ENCODE results near the gene NTNG1.

DNA sequence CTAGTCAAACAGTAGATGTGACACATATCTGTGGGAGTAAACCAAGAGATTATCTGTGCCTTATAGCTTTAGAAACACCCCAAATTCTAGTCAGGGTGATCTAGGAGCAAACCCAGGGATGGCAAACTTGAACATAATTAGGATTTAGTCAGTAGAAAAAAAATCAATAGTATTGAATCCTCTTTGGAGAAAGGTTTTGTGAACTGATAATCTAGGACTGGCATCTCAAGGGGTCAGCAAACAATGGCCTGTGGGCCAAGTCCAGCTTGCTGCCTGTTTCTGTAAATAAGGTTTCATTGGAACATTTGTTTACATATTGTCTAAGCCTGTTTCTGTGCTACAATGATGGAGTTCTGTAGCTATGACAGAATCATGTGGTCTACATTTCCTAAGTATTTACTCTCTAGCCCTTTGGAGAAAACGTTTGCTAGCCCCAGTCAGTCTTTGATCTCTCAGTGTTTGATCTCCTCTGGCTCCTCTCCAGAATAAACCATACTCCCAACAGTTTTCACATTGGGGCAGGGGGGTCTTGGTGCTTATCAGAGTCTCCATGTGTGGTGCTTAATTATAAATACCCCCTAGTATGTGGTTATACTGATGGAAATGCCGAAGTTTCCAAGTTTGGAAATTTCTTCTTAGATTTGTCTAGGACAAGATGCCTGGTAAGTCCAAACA, 385.8 kb downstream of the NTNG1 start:
- TF ChIP-seq POLR2A (IDR thresholded peaks at IDR 0.05): no peak
- TF ChIP-seq, protein P1, sequence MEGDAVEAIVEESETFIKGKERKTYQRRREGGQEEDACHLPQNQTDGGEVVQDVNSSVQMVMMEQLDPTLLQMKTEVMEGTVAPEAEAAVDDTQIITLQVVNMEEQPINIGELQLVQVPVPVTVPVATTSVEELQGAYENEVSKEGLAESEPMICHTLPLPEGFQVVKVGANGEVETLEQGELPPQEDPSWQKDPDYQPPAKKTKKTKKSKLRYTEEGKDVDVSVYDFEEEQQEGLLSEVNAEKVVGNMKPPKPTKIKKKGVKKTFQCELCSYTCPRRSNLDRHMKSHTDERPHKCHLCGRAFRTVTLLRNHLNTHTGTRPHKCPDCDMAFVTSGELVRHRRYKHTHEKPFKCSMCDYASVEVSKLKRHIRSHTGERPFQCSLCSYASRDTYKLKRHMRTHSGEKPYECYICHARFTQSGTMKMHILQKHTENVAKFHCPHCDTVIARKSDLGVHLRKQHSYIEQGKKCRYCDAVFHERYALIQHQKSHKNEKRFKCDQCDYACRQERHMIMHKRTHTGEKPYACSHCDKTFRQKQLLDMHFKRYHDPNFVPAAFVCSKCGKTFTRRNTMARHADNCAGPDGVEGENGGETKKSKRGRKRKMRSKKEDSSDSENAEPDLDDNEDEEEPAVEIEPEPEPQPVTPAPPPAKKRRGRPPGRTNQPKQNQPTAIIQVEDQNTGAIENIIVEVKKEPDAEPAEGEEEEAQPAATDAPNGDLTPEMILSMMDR (IDR thresholded peaks at IDR 0.05): no peak
- TF ChIP-seq POLR2AphosphoS5 (IDR thresholded peaks at IDR 0.05): no peak
- TF ChIP-seq EP300 (IDR thresholded peaks at IDR 0.05): no peak
